Mesothelial cell of epicardium (in vitro differentiated cells): ENCODE data around the gene ALPP. TPM values are rescaled to one million over a fixed set of nuclear protein-coding genes. Genes with fewer than 3 reads are reported as not detected.
"Not testable (repeated sequence)": the region's sequence is repeated elsewhere in the genome, so short reads cannot be mapped to it uniquely, and the experiment has no call there.

Experiments used
- DNase-seq, 2 experiments: peaks; one replicate each; pipeline ENCODE4 v3.0.0; 2021; ENCODE audit warnings: low spot score in 2 of 2; ENCODE audit not compliant: unreplicated experiment in 2 of 2
- H3K27ac Mint-ChIP-seq: 2 replicates; pipeline ENCODE4 v1.8.0; 2021; ENCODE audit warnings: mixed read lengths
- H3K27me3 Mint-ChIP-seq: 2 replicates; pipeline ENCODE4 v1.8.0; 2021; ENCODE audit warnings: low read depth, mixed read lengths
- H3K36me3 Mint-ChIP-seq: 2 replicates; pipeline ENCODE4 v1.8.0; 2021; ENCODE audit warnings: mixed read lengths
- H3K4me1 Mint-ChIP-seq: 2 replicates; pipeline ENCODE4 v1.8.0; 2021; ENCODE audit warnings: mixed read lengths
- H3K4me3 Mint-ChIP-seq: 2 replicates; pipeline ENCODE4 v1.8.0; 2021; ENCODE audit warnings: mild to moderate bottlenecking, moderate library complexity, mixed read lengths
- H3K9me3 Mint-ChIP-seq: 2 replicates; pipeline ENCODE4 v1.8.0; 2021; ENCODE audit warnings: mixed read lengths
- total RNA-seq: library from RNA; stranded (reverse); gene quantifications from 3 replicates; pipeline ENCODE4 v1.2.1, GENCODE V29; 2021
- TF ChIP-seq, protein P1 (sequence below): fragments of 200-600 bp; sonication (generic); IDR thresholded peaks from one replicate; pipeline ENCODE4 v1.5.0; 2021; ENCODE audit warnings: antibody characterized with exemption; ENCODE audit not compliant: unreplicated experiment

ALPP gene
- total RNA-seq, 1 donor from 2014 or later: not detected

DNA sequence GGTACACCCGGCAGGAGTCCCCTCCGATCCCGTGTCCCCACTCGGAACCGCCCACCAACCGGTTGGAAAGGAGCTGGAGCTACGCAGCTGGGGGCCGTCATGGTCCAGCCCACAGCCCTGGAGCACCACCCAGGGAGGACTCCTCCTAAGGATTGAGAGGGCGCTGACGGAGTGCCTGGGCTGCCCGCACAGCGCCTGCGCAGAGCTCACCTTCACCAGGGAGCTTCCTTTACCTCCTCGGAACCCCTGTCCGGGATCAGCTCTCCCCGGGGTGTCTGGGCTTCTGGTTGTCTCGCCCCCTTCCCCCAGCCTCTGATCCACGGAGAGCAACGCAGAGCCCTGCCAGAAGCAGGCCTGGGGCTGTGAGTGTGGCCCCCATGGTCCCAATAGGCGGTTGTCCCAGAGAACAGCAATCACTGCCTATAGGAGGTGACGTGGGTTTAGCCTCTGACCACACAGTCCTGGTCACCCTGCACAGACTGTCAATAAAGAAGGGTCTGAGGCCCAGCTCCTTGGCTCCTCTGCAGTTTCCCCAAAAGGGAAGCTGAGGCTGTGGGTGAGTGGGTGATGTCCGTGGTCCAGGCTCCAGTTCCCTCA, 42.7 kb downstream of the ALPP start:
- TF ChIP-seq, protein P1, sequence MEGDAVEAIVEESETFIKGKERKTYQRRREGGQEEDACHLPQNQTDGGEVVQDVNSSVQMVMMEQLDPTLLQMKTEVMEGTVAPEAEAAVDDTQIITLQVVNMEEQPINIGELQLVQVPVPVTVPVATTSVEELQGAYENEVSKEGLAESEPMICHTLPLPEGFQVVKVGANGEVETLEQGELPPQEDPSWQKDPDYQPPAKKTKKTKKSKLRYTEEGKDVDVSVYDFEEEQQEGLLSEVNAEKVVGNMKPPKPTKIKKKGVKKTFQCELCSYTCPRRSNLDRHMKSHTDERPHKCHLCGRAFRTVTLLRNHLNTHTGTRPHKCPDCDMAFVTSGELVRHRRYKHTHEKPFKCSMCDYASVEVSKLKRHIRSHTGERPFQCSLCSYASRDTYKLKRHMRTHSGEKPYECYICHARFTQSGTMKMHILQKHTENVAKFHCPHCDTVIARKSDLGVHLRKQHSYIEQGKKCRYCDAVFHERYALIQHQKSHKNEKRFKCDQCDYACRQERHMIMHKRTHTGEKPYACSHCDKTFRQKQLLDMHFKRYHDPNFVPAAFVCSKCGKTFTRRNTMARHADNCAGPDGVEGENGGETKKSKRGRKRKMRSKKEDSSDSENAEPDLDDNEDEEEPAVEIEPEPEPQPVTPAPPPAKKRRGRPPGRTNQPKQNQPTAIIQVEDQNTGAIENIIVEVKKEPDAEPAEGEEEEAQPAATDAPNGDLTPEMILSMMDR: no peak
- no peak for DNase-seq
- Mint-ChIP-seq H3K4me1 (peaks cover 13% of the 10 kb centered on the region), H3K27ac (no peak overlapping the region), H3K4me3 (peak overlapping the region; percentile 31), H3K9me3 (peaks cover 10% of the 10 kb centered on the region), H3K27me3 (peaks cover 90% of the 10 kb centered on the region), H3K36me3 (peaks cover 4% of the 10 kb centered on the region)

DNA sequence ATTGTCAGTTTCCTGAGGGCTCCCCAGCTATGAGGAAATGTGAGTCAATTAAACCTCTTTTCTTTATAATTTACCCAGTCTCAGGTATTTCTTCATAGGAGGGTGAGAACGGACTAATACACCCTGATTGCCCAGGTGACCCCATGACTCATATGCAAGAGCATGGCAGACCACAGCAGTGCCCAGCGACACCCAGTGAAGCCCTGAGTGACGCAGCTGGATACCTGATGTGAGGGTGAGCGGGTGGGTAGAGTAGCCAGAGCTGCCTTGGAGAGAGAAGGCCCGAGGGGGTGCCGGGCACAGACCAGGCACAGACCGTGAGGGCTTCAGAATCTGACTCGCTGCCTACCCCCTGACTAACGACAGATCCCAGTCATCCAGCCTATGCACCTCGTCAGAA, 43.5 kb downstream of the ALPP start:
- TF ChIP-seq, protein P1: no peak
- peaks cover 4% of the 10 kb centered on the region for H3K36me3 Mint-ChIP-seq
- H3K4me3 Mint-ChIP-seq: peak overlapping the region; percentile 43
- H3K4me1 Mint-ChIP-seq: peaks cover 13% of the 10 kb centered on the region
- H3K9me3 Mint-ChIP-seq: peaks cover 10% of the 10 kb centered on the region
- H3K27ac Mint-ChIP-seq: no peak overlapping the region
- DNase-seq: no peak
- H3K27me3 Mint-ChIP-seq: peaks cover 84% of the 10 kb centered on the region

- not testable (repeated sequence) for H3K4me3 Mint-ChIP-seq, DNase-seq
Observed at GRCh38 chr2:232422996-232423395, 44.4 kb downstream of the ALPP start.

DNA sequence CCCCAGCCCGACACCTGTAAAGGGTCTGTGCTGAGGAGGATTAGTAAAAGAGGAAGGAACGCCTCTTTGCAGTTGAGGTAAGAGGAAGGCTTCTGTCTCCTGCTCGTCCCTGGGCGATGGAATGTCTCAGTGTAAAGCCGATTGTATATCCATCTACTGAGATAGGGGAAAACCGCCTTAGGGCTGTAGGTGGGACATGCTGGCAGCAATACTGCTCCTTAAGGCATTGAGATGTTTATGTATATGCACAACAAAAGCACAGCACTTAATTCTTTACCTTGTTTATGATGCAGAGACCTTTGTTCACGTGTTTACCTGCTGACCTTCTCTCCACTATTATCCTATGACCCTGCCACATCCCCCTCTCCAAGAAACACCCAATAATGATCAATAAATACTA, 44.9 kb downstream of the ALPP start:
- Mint-ChIP-seq H3K9me3 (peaks cover 10% of the 10 kb centered on the region), H3K27me3 (peaks cover 70% of the 10 kb centered on the region)
- H3K36me3 Mint-ChIP-seq, H3K4me1 Mint-ChIP-seq, DNase-seq, H3K27ac Mint-ChIP-seq, H3K4me3 Mint-ChIP-seq: not testable (repeated sequence)

More at GRCh38 chr2:232422996-232423395, 44.4 kb downstream of the ALPP start:
- peaks cover 10% of the 10 kb centered on the region for H3K9me3 Mint-ChIP-seq
- not testable (repeated sequence) for H3K36me3 Mint-ChIP-seq, H3K27ac Mint-ChIP-seq
- H3K27me3 Mint-ChIP-seq: peaks cover 75% of the 10 kb centered on the region
- peaks cover 13% of the 10 kb centered on the region for H3K4me1 Mint-ChIP-seq

DNA sequence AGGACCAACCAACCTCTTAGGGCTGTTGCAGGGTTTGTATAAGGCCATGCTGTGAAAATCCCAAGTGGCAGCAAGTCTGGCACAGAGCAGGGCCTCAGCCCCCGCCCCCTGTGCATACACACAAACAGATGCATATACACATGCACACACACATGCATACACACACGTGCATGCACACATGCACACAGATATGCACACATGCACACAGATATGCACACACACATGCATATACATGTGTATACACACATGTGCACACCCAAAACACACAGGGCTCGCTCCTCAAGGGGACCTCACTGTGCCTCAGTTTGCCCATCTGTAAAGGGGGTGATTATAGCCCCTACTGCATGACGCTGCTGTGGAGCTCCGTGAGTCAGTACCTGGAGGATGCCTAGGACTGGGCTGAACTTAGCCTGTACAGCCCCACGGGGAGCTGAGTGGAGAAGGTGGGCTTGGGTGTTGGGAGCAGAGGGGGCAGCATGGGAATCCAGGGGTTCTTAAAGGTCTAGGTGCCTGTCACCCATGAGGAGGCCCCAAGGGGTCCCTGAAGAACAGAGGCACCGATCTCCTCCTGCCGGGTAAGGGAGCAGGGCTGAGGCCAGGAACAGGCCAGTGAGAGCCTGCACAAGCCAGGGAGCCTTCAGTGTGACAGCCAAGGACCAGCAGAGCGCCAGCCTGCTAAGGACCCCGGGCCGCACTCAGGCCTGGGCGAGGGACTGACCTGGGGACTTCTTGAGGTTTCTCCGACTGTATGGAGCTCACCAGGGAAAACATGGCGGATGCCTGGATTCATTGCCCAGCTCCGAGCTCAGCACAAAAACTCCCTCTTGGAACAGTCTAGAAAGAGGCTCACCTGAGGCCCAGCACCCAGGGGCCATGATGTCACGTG, 53.4 kb downstream of the ALPP start:
- TF ChIP-seq, protein P1: no peak
- Mint-ChIP-seq H3K4me3 (no peak overlapping the region), H3K9me3 (no peaks in the 10 kb centered on the region), H3K4me1 (no peaks in the 10 kb centered on the region), H3K27me3 (no peaks in the 10 kb centered on the region), H3K36me3 (no peaks in the 10 kb centered on the region), H3K27ac (no peak overlapping the region)
- DNase-seq: no peak

Other genes with a start within 250 kb of the ALPP start
- gene ALPG, start 28.1 kb downstream of the ALPP start, total RNA-seq: not detected in 3 replicates
- not detected in 3 replicates for gene ALPI, start 77.4 kb downstream of the ALPP start, total RNA-seq
- gene ECEL1, start 109.1 kb downstream of the ALPP start, total RNA-seq: 8.8 to 9.7 TPM (median 9.5 TPM) in 3 replicates
- 0.09 TPM in 1 of 3 replicates, not detected in the others for gene PRSS56, start 141.6 kb downstream of the ALPP start, total RNA-seq
- not detected in 3 replicates for gene CHRND, start 147.4 kb downstream of the ALPP start, total RNA-seq
- gene CHRNG, start 160.9 kb downstream of the ALPP start, total RNA-seq: 0.11 TPM in 1 of 3 replicates, not detected in the others
- 11.0 to 12.2 TPM (median 11.2 TPM) in 3 replicates for gene TIGD1, start 171.8 kb downstream of the ALPP start, total RNA-seq
- gene EIF4E2, start 171.9 kb downstream of the ALPP start, total RNA-seq: 72.2 to 78.3 TPM (median 72.5 TPM) in 3 replicates